Epidermal melanocyte (primary cell): Measurements from ENCODE around the gene ARHGEF12.

Source experiments
- DNase-seq: peaks from one replicate; pipeline ENCODE4 v3.0.0; 2011; ENCODE audit warnings: low spot score; ENCODE audit not compliant: insufficient read length

The ARHGEF12 gene

GRCh38 chr11:120536091-120536796 is 200.0 kb downstream of the ARHGEF12 start:
- DNase-seq: no peak

- DNase-seq: no peak
Observed at GRCh38 chr11:120536797-120537169, 200.6 kb downstream of the ARHGEF12 start.

GRCh38 chr11:120537996-120538395 is 201.8 kb downstream of the ARHGEF12 start:
- DNase-seq: no peak

- no peak for DNase-seq
Observed at GRCh38 chr11:120538707-120539106, 202.5 kb downstream of the ARHGEF12 start.
